Keratinocyte (primary cell): ENCODE results near the gene CARMIL1. TPM values are rescaled to one million over a fixed set of nuclear protein-coding genes. Genes with fewer than 3 reads are reported as not detected.

Experiments used
- DNase-seq: peaks from one replicate; pipeline ENCODE4 v3.0.0-alpha.2; 2011; ENCODE audit warnings: low read depth, missing footprints, low spot score
- FAIRE-seq: peaks from 2 replicates; lab custom pipeline; 2011; peaks lifted over from hg19 to GRCh38; lab: Jason Lieb, UNC
- H2AFZ ChIP-seq: 2 replicates; pipeline ENCODE4 v1.6.0; 2012; ENCODE audit warnings: low read length, control low read depth, inconsistent platforms; ENCODE audit not compliant: control insufficient read depth
- H3K27ac ChIP-seq: 2 replicates; pipeline ENCODE4 v1.5.1; 2011; ENCODE audit warnings: low read length; ENCODE audit not compliant: control insufficient read depth, insufficient read depth
- H3K27me3 ChIP-seq: 3 replicates; pipeline ENCODE4 v1.6.0; 2011; ENCODE audit warnings: low read length; ENCODE audit not compliant: control insufficient read depth, insufficient read depth; ENCODE audit errors: extremely low read depth
- H3K36me3 ChIP-seq, 2 experiments: 2 replicates in 1 of 2; 3 replicates in 1 of 2; pipeline ENCODE4 v1.5.1; 2011; ENCODE audit warnings: low read length in 2 of 2, mild to moderate bottlenecking in 1 of 2; ENCODE audit not compliant: control insufficient read depth in 2 of 2, insufficient read depth in 2 of 2; ENCODE audit errors: extremely low read depth in 1 of 2
- H3K4me1 ChIP-seq: 3 replicates; pipeline ENCODE4 v1.5.1; 2011; ENCODE audit warnings: low read length; ENCODE audit not compliant: control insufficient read depth, insufficient read depth; ENCODE audit errors: extremely low read depth
- H3K4me2 ChIP-seq: 3 replicates; pipeline ENCODE4 v1.6.0; 2011; ENCODE audit warnings: low read depth, low read length; ENCODE audit not compliant: control insufficient read depth, insufficient read depth; ENCODE audit errors: extremely low read depth
- H3K4me3 ChIP-seq, 3 experiments: fragments of 200-600 bp in 1 of 3; sonication (generic) in 1 of 3; 2 replicates in 2 of 3; 3 replicates in 1 of 3; pipeline ENCODE4 v1.5.1; 2011 to 2016; ENCODE audit warnings: low read length in 3 of 3, mild to moderate bottlenecking in 3 of 3, control low read depth in 2 of 3, inconsistent platforms in 1 of 3, low read depth in 1 of 3, mixed read lengths in 1 of 3, mixed run types in 1 of 3, moderate library complexity in 1 of 3; ENCODE audit not compliant: control insufficient read depth in 2 of 3, insufficient read depth in 2 of 3; ENCODE audit errors: extremely low read depth in 1 of 3
- H3K79me2 ChIP-seq: 2 replicates; pipeline ENCODE4 v1.6.0; 2012; ENCODE audit warnings: low read length; ENCODE audit not compliant: control insufficient read depth, insufficient read depth
- H3K9ac ChIP-seq: 3 replicates; pipeline ENCODE4 v1.6.0; 2011; ENCODE audit warnings: low read length; ENCODE audit not compliant: control insufficient read depth, insufficient read depth; ENCODE audit errors: extremely low read depth
- H3K9me1 ChIP-seq: 3 replicates; pipeline ENCODE4 v1.6.0; 2011; ENCODE audit warnings: low read length; ENCODE audit not compliant: control insufficient read depth, insufficient read depth; ENCODE audit errors: extremely low read depth
- H3K9me3 ChIP-seq: 2 replicates; pipeline ENCODE4 v1.5.1; 2012; ENCODE audit warnings: low read depth, low read length; ENCODE audit not compliant: control insufficient read depth
- H4K20me1 ChIP-seq: 3 replicates; pipeline ENCODE4 v1.6.0; 2011; ENCODE audit warnings: low read length; ENCODE audit not compliant: control insufficient read depth, insufficient read depth; ENCODE audit errors: extremely low read depth
- CTCF ChIP-seq, 3 experiments: IDR thresholded peaks in 1 of 3; conservative IDR thresholded peaks in 1 of 3; optimal IDR thresholded peaks in 1 of 3; 2 replicates in 2 of 3; 3 replicates in 1 of 3; pipeline versions ENCODE3 to v1.5.1; 2011; ENCODE audit warnings: low read length in 3 of 3, mild to moderate bottlenecking in 3 of 3, moderate library complexity in 2 of 3, control low read depth in 1 of 3, inconsistent platforms in 1 of 3; ENCODE audit not compliant: insufficient read depth in 2 of 3; ENCODE audit errors: extremely low read depth in 1 of 3
- EZH2 ChIP-seq: IDR thresholded peaks from one replicate; pipeline ENCODE4 v1.6.1; 2012; ENCODE audit warnings: inconsistent platforms, mild to moderate bottlenecking, low read length, moderate library complexity
- dilution Hi-C: fragments of 300-500 bp; cut with MboI; formaldehyde crosslinking; loops from one replicate; pipeline ENCODE4 v1.7.0; 2020; ENCODE audit warnings: low sequenced_read_pairs; ENCODE audit not compliant: extremely low pct_ligation_motif_present
- polyA plus RNA-seq, 5 experiments: library from polyadenylated mRNA; depleted of rRNA in 3 of 5; stranded (reverse) in 3 of 5; stranded (forward) in 1 of 5; unstranded in 1 of 5; fragments of >200 nt; gene quantifications; 1 replicate in 1 of 5; 2 replicates in 3 of 5; 3 replicates in 1 of 5; pipeline versions ENCODE4 v1.2.1 to v1.2.3, GENCODE V29; 2011 to 2012; ENCODE audit warnings: missing spikeins in 2 of 5, low read depth in 1 of 5, low replicate concordance in 1 of 5

The CARMIL1 gene
- polyA plus RNA-seq, 1 donor (not counting 4 experiments of a cell fraction or from before 2014, with no cell fraction given), result 18.9 TPM

DNA sequence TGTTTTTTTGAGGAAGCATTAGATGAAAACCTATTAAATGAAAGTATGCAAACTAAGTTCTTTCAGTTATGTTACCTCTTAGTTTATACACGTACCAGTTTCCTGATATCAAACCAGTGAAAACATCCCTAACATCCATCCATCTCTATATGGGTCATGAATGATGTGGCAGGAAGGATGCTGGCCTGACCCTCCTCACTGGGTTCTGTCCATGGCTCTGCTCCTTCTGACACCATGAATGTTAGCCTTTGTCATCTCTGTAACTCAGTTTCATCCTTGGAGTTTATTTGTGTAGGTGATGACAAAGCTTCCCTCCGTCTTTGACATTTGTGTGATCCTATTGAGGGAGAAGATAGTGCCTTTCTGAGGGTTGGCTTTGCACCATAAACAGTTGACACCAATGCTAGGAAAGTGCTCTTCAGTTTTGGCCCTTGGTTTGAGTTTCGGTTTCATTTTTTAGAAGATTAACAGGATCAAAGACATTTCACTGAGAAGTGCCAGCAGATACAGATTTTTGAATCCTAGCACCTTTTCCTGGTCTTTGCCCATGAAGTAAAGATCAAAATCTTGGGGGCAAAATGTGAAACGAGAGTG lies 300.8 kb downstream of the CARMIL1 start:
- H3K79me2 ChIP-seq, result no peaks in the 10 kb centered on the region
- H3K27ac ChIP-seq, result no peak overlapping the region
- H4K20me1 ChIP-seq, result no peaks in the 10 kb centered on the region
- H3K36me3 ChIP-seq, result peaks cover 0 to 7% of the 10 kb centered on the region in 2 experiments
- no peak for TF ChIP-seq EZH2
- no peak for TF ChIP-seq CTCF (optimal IDR thresholded peaks at IDR 0.05 in 1 of 3, IDR thresholded peaks at IDR 0.05 in 1 of 3, conservative IDR thresholded peaks at IDR 0.05 in 1 of 3; ENCODE audit: extremely low read depth in 1 of 3, insufficient read depth in 2 of 3, low read length in 3 of 3)
- H3K9me3 ChIP-seq, result no peaks in the 10 kb centered on the region
- DNase-seq (no peak), FAIRE-seq (no peak)
- H3K4me2 ChIP-seq, result no peak overlapping the region
- no peak overlapping the region for H3K9ac ChIP-seq
- H2AFZ ChIP-seq, result no peak overlapping the region
- no peak overlapping the region for H3K4me3 ChIP-seq
- no peaks in the 10 kb centered on the region for H3K27me3 ChIP-seq
- dilution Hi-C loops, result no loop called here
- no peaks in the 10 kb centered on the region for H3K4me1 ChIP-seq
- no peaks in the 10 kb centered on the region for H3K9me1 ChIP-seq

DNA sequence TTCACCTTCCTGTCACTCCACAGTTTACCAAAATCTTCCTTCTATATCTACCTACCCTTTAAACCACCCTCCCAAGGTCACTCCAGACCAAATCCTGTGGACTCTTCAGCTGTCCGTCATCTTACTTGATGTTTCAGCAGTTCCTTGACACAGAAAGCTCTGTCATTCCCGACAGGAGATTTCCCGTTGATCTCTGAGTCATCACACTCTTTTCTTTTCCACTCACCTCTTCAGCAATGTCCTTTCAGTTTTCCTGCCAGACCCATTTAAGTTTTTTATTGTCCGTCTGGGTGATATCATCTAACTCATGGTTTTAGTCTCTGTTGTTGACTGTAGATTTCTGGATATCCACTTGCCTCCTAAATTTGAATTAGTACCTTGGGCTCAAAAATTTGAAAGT lies 302.9 kb downstream of the CARMIL1 start:
- no peak for TF ChIP-seq EZH2
- TF ChIP-seq CTCF (optimal IDR thresholded peaks at IDR 0.05 in 1 of 3, IDR thresholded peaks at IDR 0.05 in 1 of 3, conservative IDR thresholded peaks at IDR 0.05 in 1 of 3; ENCODE audit: extremely low read depth in 1 of 3, insufficient read depth in 2 of 3, low read length in 3 of 3), result no peak
- Histone ChIP-seq H4K20me1 (no peaks in the 10 kb centered on the region), H3K27ac (no peak overlapping the region), H3K79me2 (no peaks in the 10 kb centered on the region), H3K36me3 (peaks cover 0 to 7% of the 10 kb centered on the region in 2 experiments), H3K4me3 (no peak overlapping the region), H3K4me1 (no peaks in the 10 kb centered on the region), H3K27me3 (no peaks in the 10 kb centered on the region), H3K4me2 (no peak overlapping the region), H3K9me3 (no peaks in the 10 kb centered on the region), H3K9me1 (no peaks in the 10 kb centered on the region), H3K9ac (no peak overlapping the region), H2AFZ (no peak overlapping the region)
- FAIRE-seq (no peak), DNase-seq (no peak)
- dilution Hi-C loops, result no loop called here
